CD4-positive, alpha-beta T cell (primary cell): ENCODE data around the gene PRPF18. TPM values are rescaled to one million over a fixed set of nuclear protein-coding genes. Genes with fewer than 3 reads are reported as not detected.

Experiments used
- ATAC-seq: fragments of 200-7000 bp; cut with Tn5 transposase; one replicate; pipeline ENCODE4 v1.10.0; 2022; ENCODE audit warnings: mild to moderate bottlenecking; ENCODE audit not compliant: poor library complexity
- CTCF ChIA-PET: fragments of 350-600 bp; sonication (Branson Sonifier 250); formaldehyde crosslinking; loops from one replicate; lab custom pipeline; 2021; ENCODE audit warnings: antibody characterized with exemption, inconsistent platforms; lab: Charles Lee
- POLR2A ChIA-PET: fragments of 350-600 bp; sonication (Branson Sonifier 250); formaldehyde crosslinking; loops from one replicate; lab custom pipeline; 2021; ENCODE audit warnings: antibody characterized with exemption, inconsistent platforms; lab: Charles Lee
- DNase-seq, 14 experiments: peaks; one replicate each; pipeline ENCODE4 v3.0.0-alpha.2; 2013 to 2020; ENCODE audit warnings: mixed read lengths in 2 of 14
- H3K27ac ChIP-seq, 2 donors: one replicate each; pipeline versions ENCODE4 v1.5.1 to v1.7.0; 2013; ENCODE audit warnings: low read length in 2 of 2, low read depth in 1 of 2, mild to moderate bottlenecking in 1 of 2
- H3K27me3 ChIP-seq, 2 experiments: 1 replicate in 1 of 2; 2 replicates in 1 of 2; pipeline versions ENCODE4 v1.6.1 to v1.7.0; 2013; ENCODE audit warnings: low read length in 2 of 2, control low read depth in 1 of 2, mild to moderate bottlenecking in 1 of 2, moderate library complexity in 1 of 2; ENCODE audit not compliant: insufficient read depth in 2 of 2, control insufficient read depth in 1 of 2
- H3K36me3 ChIP-seq: one replicate; pipeline ENCODE4 v1.6.1; 2013; ENCODE audit warnings: low read length, control low read depth; ENCODE audit not compliant: insufficient read depth
- H3K4me1 ChIP-seq: one replicate; pipeline ENCODE4 v1.6.1; 2013; ENCODE audit warnings: low read length, control low read depth; ENCODE audit not compliant: insufficient read depth
- H3K4me3 ChIP-seq: one replicate; pipeline ENCODE4 v1.5.1; 2013; ENCODE audit warnings: mild to moderate bottlenecking, low read length, moderate library complexity
- H3K9me3 ChIP-seq, 2 experiments: 1 replicate in 1 of 2; 2 replicates in 1 of 2; pipeline versions ENCODE4 v1.6.1 to v1.7.0; 2013; ENCODE audit warnings: low read length in 2 of 2, mild to moderate bottlenecking in 2 of 2, control low read depth in 1 of 2, moderate library complexity in 1 of 2; ENCODE audit not compliant: control insufficient read depth in 1 of 2, insufficient read depth in 1 of 2
- H3K27ac Mint-ChIP-seq: one replicate; pipeline ENCODE4 v1.8.0; 2020; ENCODE audit warnings: mixed read lengths
- H3K27me3 Mint-ChIP-seq: one replicate; pipeline ENCODE4 v1.8.0; 2021; ENCODE audit warnings: mixed read lengths
- H3K36me3 Mint-ChIP-seq: one replicate; pipeline ENCODE4 v1.8.0; 2021; ENCODE audit warnings: low read depth, mixed read lengths
- H3K4me1 Mint-ChIP-seq: one replicate; pipeline ENCODE4 v1.8.0; 2021; ENCODE audit warnings: low read depth, mixed read lengths
- H3K4me3 Mint-ChIP-seq: one replicate; pipeline ENCODE4 v1.8.0; 2020; ENCODE audit warnings: mild to moderate bottlenecking, mixed read lengths
- H3K9me3 Mint-ChIP-seq: one replicate; pipeline ENCODE4 v1.8.0; 2020; ENCODE audit warnings: mixed read lengths
- intact Hi-C, 2 experiments: fragments of 100-400 bp; cut with DNase I in 1 of 2; cut with micrococcal nuclease in 1 of 2; formaldehyde crosslinking; loops; one replicate each; pipeline versions ENCODE4 v1.15.1 to v1.9.0; 2023 to 2025; cut with DNase I, micrococcal nuclease
- total RNA-seq, 174 experiments: library from RNA in 2 of 174; stranded (reverse) in 2 of 174; gene quantifications; one replicate each; pipeline ENCODE4 v1.2.3 and lab custom pipeline; 2021 to 2026
- TF ChIP-seq, protein P1 (sequence below): fragments of 200-600 bp; IDR thresholded peaks from one replicate; pipeline ENCODE4 v1.8.0; 2022; ENCODE audit warnings: antibody characterized with exemption, mild to moderate bottlenecking

The PRPF18 gene
- total RNA-seq, 2 experiments from 2014 or later, result 20.7 to 22.7 TPM

GRCh38 chr10:13630231-13630630, 43.5 kb downstream of the PRPF18 start:
- TF ChIP-seq, protein P1, sequence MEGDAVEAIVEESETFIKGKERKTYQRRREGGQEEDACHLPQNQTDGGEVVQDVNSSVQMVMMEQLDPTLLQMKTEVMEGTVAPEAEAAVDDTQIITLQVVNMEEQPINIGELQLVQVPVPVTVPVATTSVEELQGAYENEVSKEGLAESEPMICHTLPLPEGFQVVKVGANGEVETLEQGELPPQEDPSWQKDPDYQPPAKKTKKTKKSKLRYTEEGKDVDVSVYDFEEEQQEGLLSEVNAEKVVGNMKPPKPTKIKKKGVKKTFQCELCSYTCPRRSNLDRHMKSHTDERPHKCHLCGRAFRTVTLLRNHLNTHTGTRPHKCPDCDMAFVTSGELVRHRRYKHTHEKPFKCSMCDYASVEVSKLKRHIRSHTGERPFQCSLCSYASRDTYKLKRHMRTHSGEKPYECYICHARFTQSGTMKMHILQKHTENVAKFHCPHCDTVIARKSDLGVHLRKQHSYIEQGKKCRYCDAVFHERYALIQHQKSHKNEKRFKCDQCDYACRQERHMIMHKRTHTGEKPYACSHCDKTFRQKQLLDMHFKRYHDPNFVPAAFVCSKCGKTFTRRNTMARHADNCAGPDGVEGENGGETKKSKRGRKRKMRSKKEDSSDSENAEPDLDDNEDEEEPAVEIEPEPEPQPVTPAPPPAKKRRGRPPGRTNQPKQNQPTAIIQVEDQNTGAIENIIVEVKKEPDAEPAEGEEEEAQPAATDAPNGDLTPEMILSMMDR, result no peak
- intact Hi-C loops, result no loop called here
- ChIA-PET CTCF (interaction anchor here (1.3 kb wide), 1 partner anchor 11 kb away, joined by 3 read pairs; no protein-coding TSS in a partner anchor), POLR2A (no interaction called here)
- Histone ChIP-seq H3K9me3 (no peaks in the 10 kb centered on the region), H3K27ac (no peak overlapping the region), H3K4me1 (no peaks in the 10 kb centered on the region), H3K4me3 (no peak overlapping the region), H3K36me3 (peaks cover 36% of the 10 kb centered on the region), H3K27me3 (no peaks in the 10 kb centered on the region)
- no peaks in the 10 kb centered on the region for H3K27me3 Mint-ChIP-seq
- no peaks in the 10 kb centered on the region for H3K9me3 Mint-ChIP-seq
- DNase-seq, result no peak
- H3K36me3 Mint-ChIP-seq, result peaks cover 66% of the 10 kb centered on the region
- no peak overlapping the region for H3K27ac Mint-ChIP-seq
- no peak overlapping the region for H3K4me3 Mint-ChIP-seq
- ATAC-seq, result no peak
- no peaks in the 10 kb centered on the region for H3K4me1 Mint-ChIP-seq

DNA sequence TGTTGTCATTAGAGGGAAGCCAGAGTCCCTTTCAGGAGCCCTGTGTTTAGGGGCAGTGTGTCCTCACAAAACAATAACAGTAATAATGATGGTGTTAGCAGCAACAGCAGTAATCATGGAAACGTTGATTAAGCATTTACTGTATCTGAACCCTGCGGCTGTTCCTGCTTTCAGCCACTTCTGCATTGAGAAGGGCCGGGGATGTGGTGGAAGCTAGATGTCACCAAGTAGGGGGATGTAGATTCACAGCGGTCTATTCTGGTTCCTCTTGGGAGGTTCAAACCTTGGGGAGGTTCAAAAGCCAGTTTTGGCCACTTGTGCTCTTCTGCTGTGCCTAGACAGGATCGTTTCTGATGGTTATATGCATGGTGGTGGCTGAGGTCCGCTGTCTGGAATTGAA, 44.8 kb downstream of the PRPF18 start:
- CTCF ChIA-PET, result no interaction called here
- Mint-ChIP-seq H3K27ac (no peak overlapping the region), H3K27me3 (no peaks in the 10 kb centered on the region), H3K9me3 (no peaks in the 10 kb centered on the region), H3K4me3 (no peak overlapping the region), H3K4me1 (no peaks in the 10 kb centered on the region), H3K36me3 (peaks cover 73% of the 10 kb centered on the region)
- intact Hi-C loops, result no loop called here
- DNase-seq (no peak), ATAC-seq (no peak)
- peaks cover 33% of the 10 kb centered on the region for H3K36me3 ChIP-seq
- TF ChIP-seq, protein P1, result no peak
- no peaks in the 10 kb centered on the region for H3K27me3 ChIP-seq
- no peak overlapping the region for H3K27ac ChIP-seq
- no peak overlapping the region for H3K4me3 ChIP-seq
- no peaks in the 10 kb centered on the region for H3K9me3 ChIP-seq
- no peaks in the 10 kb centered on the region for H3K4me1 ChIP-seq
- POLR2A ChIA-PET, result no interaction called here

DNA sequence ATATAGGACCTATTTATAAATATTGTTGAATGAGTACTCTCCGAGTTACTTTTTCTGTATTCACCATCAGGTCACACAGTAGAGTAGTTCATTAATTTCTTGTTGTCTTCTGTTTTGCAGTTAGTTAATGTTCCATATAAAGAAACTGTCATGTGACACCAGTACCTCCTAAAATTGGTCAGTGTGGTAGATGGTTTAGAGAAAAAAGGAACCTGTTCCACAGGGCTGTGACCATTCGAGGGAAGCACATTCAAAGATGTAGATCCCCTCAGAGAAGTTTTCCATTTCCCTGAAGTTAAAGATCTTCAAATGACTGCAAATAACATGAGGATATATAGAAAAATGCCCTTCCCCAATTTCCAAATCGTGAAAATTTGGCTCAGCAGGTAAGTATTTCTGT, 45.7 kb downstream of the PRPF18 start:
- POLR2A ChIA-PET, result no interaction called here
- H3K36me3 Mint-ChIP-seq, result peaks cover 82% of the 10 kb centered on the region
- CTCF ChIA-PET, result no interaction called here

More for the DNA sequence above, 45.7 kb downstream of the PRPF18 start:
- Mint-ChIP-seq H3K4me3 (no peak overlapping the region), H3K27me3 (no peaks in the 10 kb centered on the region), H3K27ac (no peak overlapping the region), H3K4me1 (no peaks in the 10 kb centered on the region), H3K9me3 (no peaks in the 10 kb centered on the region)
- Histone ChIP-seq H3K4me3 (no peak overlapping the region), H3K27ac (no peak overlapping the region), H3K27me3 (no peaks in the 10 kb centered on the region), H3K36me3 (peaks cover 29% of the 10 kb centered on the region), H3K4me1 (no peaks in the 10 kb centered on the region), H3K9me3 (no peaks in the 10 kb centered on the region)
- ATAC-seq (no peak), DNase-seq (no peak)
- intact Hi-C loops, result no loop called here
- TF ChIP-seq, protein P1, result no peak
